GM23248 (cell line): ENCODE measurements around the gene DOCK3. TPM values are rescaled to one million over a fixed set of nuclear protein-coding genes. Genes with fewer than 3 reads are reported as not detected.
"Not testable (repeated sequence)": the region's sequence is repeated elsewhere in the genome, so short reads cannot be mapped to it uniquely, and the experiment has no call there.

Source experiments
- DNase-seq: peaks from one replicate; pipeline ENCODE4 v3.0.0-alpha.2; 2015
- H2AFZ ChIP-seq: fragments of 200-600 bp; sonication (generic); 2 replicates; pipeline ENCODE4 v1.6.1; 2016; ENCODE audit warnings: antibody characterized with exemption
- H3F3A ChIP-seq: fragments of 200-600 bp; sonication (generic); 2 replicates; pipeline ENCODE4 v1.6.1; 2016; ENCODE audit warnings: mild to moderate bottlenecking, antibody characterized with exemption, mixed run types; ENCODE audit not compliant: insufficient read depth
- H3K27ac ChIP-seq: fragments of 200-600 bp; sonication (generic); 2 replicates; pipeline ENCODE4 v1.5.1; 2016; ENCODE audit warnings: mild to moderate bottlenecking
- H3K27me3 ChIP-seq: fragments of 200-600 bp; sonication (generic); replicated peaks from 2 replicates; pipeline ENCODE4 v1.6.1; 2016; ENCODE audit warnings: mild to moderate bottlenecking; ENCODE audit not compliant: insufficient read depth
- H3K36me3 ChIP-seq: fragments of 200-600 bp; sonication (generic); 2 replicates; pipeline ENCODE4 v1.6.1; 2016; ENCODE audit warnings: low read depth, mild to moderate bottlenecking
- H3K4me1 ChIP-seq: fragments of 200-600 bp; sonication (generic); 2 replicates; pipeline ENCODE4 v1.6.1; 2016; ENCODE audit warnings: mild to moderate bottlenecking; ENCODE audit not compliant: insufficient read depth
- H3K4me2 ChIP-seq: fragments of 200-600 bp; sonication (generic); one replicate; pipeline ENCODE4 v1.6.1; 2016; ENCODE audit warnings: mild to moderate bottlenecking; ENCODE audit not compliant: unreplicated experiment
- H3K4me3 ChIP-seq: fragments of 200-600 bp; sonication (generic); 2 replicates; pipeline ENCODE4 v1.5.1; 2016; ENCODE audit warnings: mild to moderate bottlenecking
- H3K79me2 ChIP-seq: fragments of 200-600 bp; sonication (generic); 2 replicates; pipeline ENCODE4 v1.6.1; 2016; ENCODE audit warnings: mild to moderate bottlenecking; ENCODE audit not compliant: insufficient read depth
- H3K9ac ChIP-seq: fragments of 200-600 bp; sonication (generic); 2 replicates; pipeline ENCODE4 v1.6.1; 2016; ENCODE audit warnings: mild to moderate bottlenecking
- H3K9me2 ChIP-seq: fragments of 200-600 bp; sonication (generic); 2 replicates; pipeline ENCODE4 v1.6.1; 2016; ENCODE audit warnings: mixed run types, mild to moderate bottlenecking, moderate library complexity; ENCODE audit not compliant: insufficient read depth
- H3K9me3 ChIP-seq: fragments of 200-600 bp; sonication (generic); one replicate; pipeline ENCODE4 v1.6.1; 2017; ENCODE audit warnings: low read depth
- H4K20me1 ChIP-seq: fragments of 200-600 bp; sonication (generic); 2 replicates; pipeline ENCODE4 v1.6.0; 2016; ENCODE audit not compliant: insufficient read depth
- EZH2 ChIP-seq: fragments of 200-600 bp; sonication (generic); IDR thresholded peaks from 2 replicates; pipeline ENCODE4 v1.6.1; 2018; ENCODE audit warnings: antibody characterized with exemption, mild to moderate bottlenecking; ENCODE audit not compliant: insufficient read depth, poor library complexity, severe bottlenecking
- EZH2phosphoT487 ChIP-seq: fragments of 200-600 bp; sonication (generic); IDR thresholded peaks from 2 replicates; pipeline ENCODE4 v1.6.1; 2018; ENCODE audit warnings: antibody characterized with exemption, moderate library complexity, mild to moderate bottlenecking, low read depth; ENCODE audit not compliant: insufficient read depth
- WGBS, 2 experiments: methylation state at CpG; one replicate each; pipeline ENCODE4 v1.1.6; 2015 to 2017; ENCODE audit warnings: low lambda C conversion rate in 2 of 2, low coverage in 1 of 2; ENCODE audit errors: missing lambda C conversion rate in 2 of 2; 5-methylcytosine and 5-hydroxymethylcytosine counted together
- in situ Hi-C: fragments of 300-500 bp; cut with MboI; formaldehyde crosslinking; loops from 2 replicates; pipeline ENCODE4 v1.15.0; 2020
- polyA plus RNA-seq: library from polyadenylated mRNA; unstranded; fragments of >200 nt; fragmentation: Nextera tagmentation; extraction: Ambion mirVana; gene quantifications from 2 replicates; pipeline ENCODE4 v1.2.1, GENCODE V29; 2016
- total RNA-seq: library from RNA; depleted of rRNA; stranded (reverse); fragments of >200 nt; shearing (Covaris generic); gene quantifications from 2 replicates; pipeline ENCODE4 v1.2.3, GENCODE V29; 2014

Gene DOCK3
- total and polyA plus RNA-seq, 2 experiments from 2014 or later = 0.23 to 0.43 TPM

- 37 to 44% methylated on average over 2 of the region's 2 CpGs for WGBS, 2 experiments
- H3K9ac ChIP-seq = no peak overlapping the region
- in situ Hi-C loops = no loop called here
- TF ChIP-seq EZH2 (no peak), EZH2phosphoT487 (no peak)
- no peak overlapping the region for H2AFZ ChIP-seq
- no peaks in the 10 kb centered on the region for H3K9me3 ChIP-seq
- H3K27ac ChIP-seq = no peak overlapping the region
- H3K4me1 ChIP-seq = no peaks in the 10 kb centered on the region
- no peak for DNase-seq
- H3K36me3 ChIP-seq = no peaks in the 10 kb centered on the region
- H3K4me2 ChIP-seq = no peak overlapping the region
- H3K9me2 ChIP-seq = no peaks in the 10 kb centered on the region
- no peaks in the 10 kb centered on the region for H4K20me1 ChIP-seq
- no peak overlapping the region for H3K4me3 ChIP-seq
- H3K79me2 ChIP-seq = no peaks in the 10 kb centered on the region
- H3F3A ChIP-seq = no peaks in the 10 kb centered on the region
- H3K27me3 ChIP-seq = no peaks in the 10 kb centered on the region
These were observed 407.6 kb downstream of the DOCK3 start for GRCh38 chr3:51082363-51082762.

DNA sequence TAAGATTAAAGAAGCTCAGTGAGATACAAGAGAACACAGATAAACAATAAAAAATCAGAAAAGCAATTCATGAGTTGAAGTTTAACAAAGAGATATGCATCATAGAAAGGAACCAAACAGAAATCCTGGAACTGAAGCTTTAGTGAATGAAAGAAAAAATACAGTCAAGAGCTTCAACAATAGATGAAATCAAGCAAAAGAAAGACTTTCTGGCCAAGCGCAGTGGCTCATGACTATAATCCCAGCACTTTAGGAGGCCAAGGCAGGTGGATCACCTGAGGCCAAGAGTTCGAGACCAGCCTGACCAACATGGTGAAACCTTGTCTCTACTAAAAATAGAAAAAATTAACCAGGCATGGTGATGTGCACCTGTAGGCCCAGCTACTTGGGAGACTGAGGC is 408.8 kb downstream of the DOCK3 start:
- WGBS, 2 experiments = 58 to 70% methylated on average over 2 of the region's 2 CpGs
- in situ Hi-C loops = no loop called here

DNA sequence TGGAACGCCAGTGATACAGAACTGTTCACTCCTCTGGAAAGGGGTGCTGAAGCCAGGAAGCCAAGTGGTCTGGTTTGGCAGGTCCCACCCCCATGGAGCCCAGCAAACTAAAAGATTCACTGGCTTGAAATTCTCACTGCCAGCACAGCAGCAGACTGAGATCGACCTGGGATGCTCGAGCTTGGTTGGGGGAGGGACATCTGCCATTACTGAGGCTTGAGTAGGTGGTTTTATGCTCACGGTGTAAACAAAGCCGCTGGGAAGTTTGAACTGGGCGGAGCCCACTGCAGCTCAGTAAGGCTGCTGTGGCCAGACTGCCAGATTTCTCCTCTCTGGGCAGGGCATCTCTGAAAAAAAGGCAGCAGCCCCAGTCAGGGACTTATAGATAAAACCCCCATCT is 417.4 kb downstream of the DOCK3 start:
- in situ Hi-C loops, H3K27me3 ChIP-seq, H3K4me1 ChIP-seq, H3F3A ChIP-seq, H3K4me3 ChIP-seq, DNase-seq, H3K9me3 ChIP-seq, H3K27ac ChIP-seq, H4K20me1 ChIP-seq, H3K9me2 ChIP-seq, H3K9ac ChIP-seq, H3K79me2 ChIP-seq, H2AFZ ChIP-seq, H3K4me2 ChIP-seq, H3K36me3 ChIP-seq: not testable (repeated sequence)
- WGBS, 2 experiments = 35 to 41% methylated on average over 6 of the region's 6 CpGs

More for the DNA sequence above, 408.8 kb downstream of the DOCK3 start:
- H3K9ac ChIP-seq = no peak overlapping the region
- DNase-seq = no peak
- H3K4me1 ChIP-seq = no peaks in the 10 kb centered on the region
- no peaks in the 10 kb centered on the region for H3K9me2 ChIP-seq
- no peak overlapping the region for H3K27ac ChIP-seq
- no peaks in the 10 kb centered on the region for H3K36me3 ChIP-seq
- no peak overlapping the region for H2AFZ ChIP-seq
- no peak overlapping the region for H3K4me3 ChIP-seq
- H3K9me3 ChIP-seq = no peaks in the 10 kb centered on the region
- H4K20me1 ChIP-seq = no peaks in the 10 kb centered on the region
- H3K4me2 ChIP-seq = no peak overlapping the region
- TF ChIP-seq EZH2 = no peak
- TF ChIP-seq EZH2phosphoT487 = no peak
- H3F3A ChIP-seq = no peaks in the 10 kb centered on the region
- H3K27me3 ChIP-seq = no peaks in the 10 kb centered on the region
- H3K79me2 ChIP-seq = no peaks in the 10 kb centered on the region

DNA sequence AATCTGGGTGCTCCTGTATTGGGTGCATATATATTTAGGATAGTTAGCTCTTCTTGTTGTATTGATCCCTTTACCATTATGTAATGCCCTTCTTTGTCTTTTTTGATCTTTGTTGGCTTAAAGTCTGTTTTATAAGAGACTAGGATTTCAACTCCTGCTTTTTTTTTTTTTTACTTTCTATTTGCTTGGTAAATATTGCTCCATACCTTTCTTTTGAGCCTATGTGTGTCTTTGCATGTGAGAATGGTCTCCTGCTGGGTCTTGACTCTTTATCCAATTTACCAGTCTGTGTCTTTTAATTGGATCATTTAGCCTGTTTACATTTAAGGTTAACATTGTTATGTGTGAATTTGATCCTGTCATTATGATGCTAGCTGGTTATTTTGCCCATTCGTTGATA is 420.1 kb downstream of the DOCK3 start:
- not testable (repeated sequence) for H3K9ac ChIP-seq, H3K27ac ChIP-seq, H2AFZ ChIP-seq, H3K36me3 ChIP-seq, H3K4me2 ChIP-seq, H3K79me2 ChIP-seq, DNase-seq, H3F3A ChIP-seq, H3K4me1 ChIP-seq, H3K9me2 ChIP-seq, H3K9me3 ChIP-seq, H3K27me3 ChIP-seq, H4K20me1 ChIP-seq, H3K4me3 ChIP-seq
- 3 to 8% methylated on average over 1 of the region's 1 CpG for WGBS, 2 experiments
- in situ Hi-C loops = loop anchor here (5.0 kb wide), 1 partner anchor 277 kb away; no protein-coding TSS in a partner anchor

DNA sequence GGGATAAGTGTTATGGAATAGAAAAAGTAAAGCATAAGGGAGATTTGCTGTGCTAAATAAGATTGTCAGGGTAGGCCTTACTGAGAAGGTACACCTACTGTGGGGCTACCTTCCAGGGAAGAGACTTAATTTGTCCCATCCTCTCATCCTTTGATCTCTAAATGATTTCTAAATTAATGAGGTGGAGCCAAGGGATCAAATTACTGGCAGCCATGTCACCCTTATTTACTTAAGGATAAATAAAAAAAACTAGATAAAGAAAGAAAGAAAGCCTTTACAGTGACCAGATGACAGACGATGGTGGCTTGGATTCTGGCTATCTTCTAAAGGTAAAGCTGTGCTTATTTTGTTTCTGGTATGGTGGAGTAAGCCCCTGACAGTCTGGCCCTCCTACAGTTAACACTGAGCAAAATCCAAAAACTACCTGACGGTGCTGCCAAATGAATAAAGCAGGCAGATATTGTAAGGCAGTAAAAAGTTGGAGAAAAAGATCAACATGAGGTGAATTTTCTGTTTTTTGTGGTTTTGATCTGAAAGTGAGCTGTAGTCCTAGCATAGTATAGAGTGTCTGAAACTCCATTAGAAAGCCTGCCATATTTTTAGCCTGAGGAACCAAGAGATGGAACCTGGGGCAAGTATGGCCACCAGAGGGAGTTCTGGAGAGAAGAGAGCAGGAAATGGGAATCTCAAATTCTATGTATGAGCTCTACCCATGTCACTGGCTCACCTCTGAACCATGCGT is 425.2 kb downstream of the DOCK3 start:
- no peaks in the 10 kb centered on the region for H3K79me2 ChIP-seq
- no peak overlapping the region for H3K4me3 ChIP-seq
- H3K9me3 ChIP-seq = no peaks in the 10 kb centered on the region
- DNase-seq = peak; percentile 81
- no peaks in the 10 kb centered on the region for H3F3A ChIP-seq
- TF ChIP-seq EZH2phosphoT487 = no peak
- no peak for TF ChIP-seq EZH2
- H3K9ac ChIP-seq = no peak overlapping the region
- in situ Hi-C loops = loop anchor here (5.0 kb wide), 1 partner anchor 272 kb away; no protein-coding TSS in a partner anchor
- H4K20me1 ChIP-seq = no peaks in the 10 kb centered on the region
- H3K27me3 ChIP-seq = no peaks in the 10 kb centered on the region
- H3K9me2 ChIP-seq = no peaks in the 10 kb centered on the region
- no peak overlapping the region for H3K4me2 ChIP-seq
- no peaks in the 10 kb centered on the region for H3K4me1 ChIP-seq
- 38 to 46% methylated on average over 3 of the region's 3 CpGs for WGBS, 2 experiments
- H3K36me3 ChIP-seq = no peaks in the 10 kb centered on the region
- H2AFZ ChIP-seq = no peak overlapping the region
- H3K27ac ChIP-seq = no peak overlapping the region
